Colonic mucosa (tissue), 4 donors: ENCODE measurements around the gene PCCB. TPM values are rescaled to one million over a fixed set of nuclear protein-coding genes. Genes with fewer than 3 reads are reported as not detected.

Experiments used
- DNase-seq: peaks from one replicate; pipeline ENCODE4 v3.0.0-alpha.2; 2020
- H3K27ac ChIP-seq: fragments of 200-600 bp; one replicate; pipeline ENCODE4 v1.8.0; 2021
- H3K27me3 ChIP-seq: fragments of 200-600 bp; one replicate; pipeline ENCODE4 v1.8.0; 2021
- H3K36me3 ChIP-seq: fragments of 200-600 bp; one replicate; pipeline ENCODE4 v1.8.0; 2021
- H3K4me1 ChIP-seq: fragments of 200-600 bp; one replicate; pipeline ENCODE4 v1.8.0; 2021; ENCODE audit warnings: mild to moderate bottlenecking
- H3K4me3 ChIP-seq: fragments of 200-600 bp; one replicate; pipeline ENCODE4 v1.8.0; 2021
- H3K9ac ChIP-seq, 2 donors: one replicate each; pipeline ENCODE4 v1.7.0; 2013; ENCODE audit warnings: control low read depth in 2 of 2, low read depth in 2 of 2, low read length in 2 of 2
- H3K9me3 ChIP-seq: fragments of 200-600 bp; one replicate; pipeline ENCODE4 v1.8.0; 2021
- intact Hi-C: fragments of 100-400 bp; cut with DNase I; formaldehyde crosslinking; loops from one replicate; pipeline ENCODE4 v1.14.1; 2022
- total RNA-seq, 2 donors: library from RNA; stranded (reverse); fragmentation: NEBNext Ultra II Directional in 1 of 2; extraction: Animal tissue kit (Norgen Biotek cat#: 25700) in 1 of 2; gene quantifications; one replicate each; pipeline ENCODE4 v1.2.1, GENCODE V29; 2021
- TF ChIP-seq, protein P1 (sequence below): fragments of 200-600 bp; IDR thresholded peaks from one replicate; pipeline ENCODE4 v1.8.0; 2022; ENCODE audit warnings: antibody characterized with exemption, mild to moderate bottlenecking
- donor health status: healthy.
- donor health status: DM: no; HTN: no; CAD: no.
- donor health status: DM: no; HTN: no; CAD: no.

PCCB gene
- total RNA-seq, 2 donors from 2014 or later: 60.0 to 67.0 TPM

DNA sequence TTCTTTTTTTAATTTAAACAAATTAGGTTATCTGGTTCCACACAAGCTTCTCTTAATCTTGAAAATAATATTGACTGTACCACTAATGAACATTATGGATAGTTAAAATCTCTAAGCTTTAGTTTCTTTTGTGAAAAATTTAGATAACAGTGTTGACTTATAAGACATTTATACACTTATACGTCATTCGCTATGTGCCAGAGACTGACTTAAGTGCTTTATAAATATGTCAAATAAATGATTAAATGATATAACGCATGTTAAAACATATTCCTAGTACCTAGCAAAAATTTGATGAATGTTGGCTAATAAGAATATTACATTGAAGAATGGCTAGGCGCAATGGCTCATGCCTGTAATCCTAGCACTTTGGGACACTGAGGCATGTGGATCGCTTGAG is 96.3 kb downstream of the PCCB start:
- Histone ChIP-seq H3K9me3 (no peaks in the 10 kb centered on the region), H3K27ac (no peak overlapping the region), H3K4me3 (no peak overlapping the region), H3K4me1 (no peaks in the 10 kb centered on the region), H3K9ac (no peak overlapping the region), H3K27me3 (no peaks in the 10 kb centered on the region), H3K36me3 (no peaks in the 10 kb centered on the region)
- intact Hi-C loops: no loop called here
- TF ChIP-seq, protein P1, sequence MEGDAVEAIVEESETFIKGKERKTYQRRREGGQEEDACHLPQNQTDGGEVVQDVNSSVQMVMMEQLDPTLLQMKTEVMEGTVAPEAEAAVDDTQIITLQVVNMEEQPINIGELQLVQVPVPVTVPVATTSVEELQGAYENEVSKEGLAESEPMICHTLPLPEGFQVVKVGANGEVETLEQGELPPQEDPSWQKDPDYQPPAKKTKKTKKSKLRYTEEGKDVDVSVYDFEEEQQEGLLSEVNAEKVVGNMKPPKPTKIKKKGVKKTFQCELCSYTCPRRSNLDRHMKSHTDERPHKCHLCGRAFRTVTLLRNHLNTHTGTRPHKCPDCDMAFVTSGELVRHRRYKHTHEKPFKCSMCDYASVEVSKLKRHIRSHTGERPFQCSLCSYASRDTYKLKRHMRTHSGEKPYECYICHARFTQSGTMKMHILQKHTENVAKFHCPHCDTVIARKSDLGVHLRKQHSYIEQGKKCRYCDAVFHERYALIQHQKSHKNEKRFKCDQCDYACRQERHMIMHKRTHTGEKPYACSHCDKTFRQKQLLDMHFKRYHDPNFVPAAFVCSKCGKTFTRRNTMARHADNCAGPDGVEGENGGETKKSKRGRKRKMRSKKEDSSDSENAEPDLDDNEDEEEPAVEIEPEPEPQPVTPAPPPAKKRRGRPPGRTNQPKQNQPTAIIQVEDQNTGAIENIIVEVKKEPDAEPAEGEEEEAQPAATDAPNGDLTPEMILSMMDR: no peak
- no peak for DNase-seq

DNA sequence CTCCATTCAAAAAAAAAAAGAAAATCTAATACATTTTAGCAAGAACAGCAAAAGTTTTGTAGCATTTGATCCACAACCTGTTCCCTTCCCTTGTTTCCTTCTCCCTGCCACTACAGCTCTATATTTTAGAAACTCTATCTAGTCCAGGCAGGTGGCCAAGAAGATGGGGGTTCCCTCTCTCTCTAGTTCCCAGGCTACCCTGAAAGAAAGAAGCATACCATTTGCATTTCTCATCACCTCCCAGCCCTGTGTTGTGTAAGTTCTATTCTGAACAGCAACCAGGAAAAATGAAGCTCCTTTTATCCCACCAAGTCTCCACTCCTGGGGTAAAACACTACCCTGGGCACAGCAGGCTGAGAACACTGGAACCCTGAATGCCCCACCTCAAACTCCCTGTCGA is 100.0 kb downstream of the PCCB start:
- intact Hi-C loops: no loop called here

DNA sequence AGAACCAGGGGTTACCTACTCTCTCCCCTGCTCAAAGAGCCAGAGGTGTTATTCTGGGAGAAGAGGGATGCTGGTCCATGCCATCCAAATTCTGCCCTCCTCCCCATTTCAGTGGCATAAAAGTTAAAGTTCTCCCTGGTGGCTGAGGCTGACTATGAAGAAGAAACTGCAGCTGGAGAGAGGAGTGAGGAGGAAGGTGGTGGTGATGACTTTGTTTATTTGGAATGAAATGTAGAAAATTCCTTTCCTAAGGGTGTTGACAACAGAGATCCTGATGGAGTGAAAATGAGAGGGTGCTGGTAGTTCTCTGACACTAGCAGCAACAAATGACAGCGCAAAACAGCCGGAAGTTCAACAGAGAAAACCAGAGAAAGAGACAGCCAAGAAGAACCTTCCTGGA is 100.4 kb downstream of the PCCB start:
- H3K9ac ChIP-seq: no peak overlapping the region
- H3K36me3 ChIP-seq: no peaks in the 10 kb centered on the region
- no peaks in the 10 kb centered on the region for H3K27me3 ChIP-seq
- TF ChIP-seq, protein P1: no peak
- intact Hi-C loops: no loop called here
- no peaks in the 10 kb centered on the region for H3K4me1 ChIP-seq
- no peak overlapping the region for H3K27ac ChIP-seq
- DNase-seq: no peak
- H3K9me3 ChIP-seq: no peaks in the 10 kb centered on the region
- no peak overlapping the region for H3K4me3 ChIP-seq

More for the DNA sequence above, 100.0 kb downstream of the PCCB start:
- no peaks in the 10 kb centered on the region for H3K27me3 ChIP-seq
- no peaks in the 10 kb centered on the region for H3K4me1 ChIP-seq
- no peak for DNase-seq
- no peak overlapping the region for H3K4me3 ChIP-seq
- H3K9me3 ChIP-seq: no peaks in the 10 kb centered on the region
- H3K27ac ChIP-seq: no peak overlapping the region
- H3K36me3 ChIP-seq: no peaks in the 10 kb centered on the region
- TF ChIP-seq, protein P1: no peak
- H3K9ac ChIP-seq: no peak overlapping the region

DNA sequence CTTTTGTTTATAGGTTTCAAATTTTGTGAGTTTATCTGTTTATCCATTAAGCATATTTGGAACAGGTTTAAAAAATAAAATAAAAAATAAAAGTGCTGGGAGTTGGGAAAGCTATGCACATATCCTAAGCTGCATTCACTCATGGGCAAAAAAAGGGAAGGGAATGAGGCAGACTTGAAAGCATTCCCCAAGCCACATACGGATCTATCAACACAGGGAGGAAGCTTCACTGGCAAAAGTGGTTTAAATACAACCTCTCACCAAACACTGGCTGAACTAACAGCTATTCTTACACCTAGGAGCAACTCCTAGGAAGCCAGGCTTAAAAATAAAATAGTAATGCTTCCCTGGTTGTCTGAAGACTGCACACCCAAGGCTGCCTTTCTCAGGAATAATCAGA is 101.2 kb downstream of the PCCB start:
- intact Hi-C loops: no loop called here

DNA sequence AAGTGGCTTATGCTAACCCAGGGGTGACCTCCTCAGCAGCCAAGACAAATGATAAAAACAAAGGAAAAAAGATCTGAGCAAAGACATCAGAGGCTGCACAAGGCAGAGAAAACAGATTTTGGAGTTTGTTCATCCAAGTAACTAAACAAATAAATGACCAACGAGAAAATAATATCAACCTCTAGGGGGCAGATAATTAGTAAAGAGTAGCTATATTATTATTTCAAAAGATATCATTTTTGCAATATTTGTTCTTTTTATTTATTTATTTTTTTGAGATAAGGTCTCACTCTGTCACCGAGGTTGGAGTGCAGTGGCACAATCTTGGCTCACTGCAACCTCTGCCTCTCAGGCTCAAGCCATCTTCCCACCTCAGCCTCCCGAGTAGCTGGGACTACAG is 101.8 kb downstream of the PCCB start:
- Histone ChIP-seq H3K9ac (no peak overlapping the region), H3K4me3 (no peak overlapping the region), H3K36me3 (no peaks in the 10 kb centered on the region), H3K27ac (no peak overlapping the region), H3K27me3 (no peaks in the 10 kb centered on the region), H3K4me1 (no peaks in the 10 kb centered on the region), H3K9me3 (no peaks in the 10 kb centered on the region)
- DNase-seq: no peak
- TF ChIP-seq, protein P1: no peak
- intact Hi-C loops: no loop called here

More for the DNA sequence above, 101.2 kb downstream of the PCCB start:
- no peak for DNase-seq
- TF ChIP-seq, protein P1: no peak
- Histone ChIP-seq H3K9ac (no peak overlapping the region), H3K4me3 (no peak overlapping the region), H3K4me1 (no peaks in the 10 kb centered on the region), H3K9me3 (no peaks in the 10 kb centered on the region), H3K36me3 (no peaks in the 10 kb centered on the region), H3K27me3 (no peaks in the 10 kb centered on the region), H3K27ac (no peak overlapping the region)

DNA sequence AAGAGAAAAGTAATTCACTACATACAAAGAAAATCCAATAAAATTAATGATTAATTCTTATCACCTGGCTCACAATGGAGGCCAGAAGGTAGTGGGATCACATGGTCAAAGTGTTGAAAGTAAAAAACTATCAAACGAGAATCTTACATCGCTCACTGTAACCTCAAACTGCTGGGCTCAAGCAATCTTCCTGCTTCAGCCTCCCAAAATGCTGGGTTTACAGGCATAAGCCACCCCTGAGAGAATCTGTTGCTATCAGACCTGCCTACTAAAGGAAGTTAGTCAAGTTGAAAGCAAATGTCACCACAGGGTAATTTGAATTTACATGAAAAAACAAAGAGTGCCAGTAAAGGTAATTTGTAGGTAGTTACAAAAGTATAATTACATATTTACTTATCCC is 103.3 kb downstream of the PCCB start:
- no peak for DNase-seq

More for the DNA sequence above, 103.3 kb downstream of the PCCB start:
- Histone ChIP-seq H3K9ac (no peak overlapping the region), H3K4me1 (no peaks in the 10 kb centered on the region), H3K27me3 (no peaks in the 10 kb centered on the region), H3K27ac (no peak overlapping the region), H3K36me3 (no peaks in the 10 kb centered on the region), H3K9me3 (no peaks in the 10 kb centered on the region), H3K4me3 (no peak overlapping the region)
- TF ChIP-seq, protein P1: no peak
- intact Hi-C loops: no loop called here
